H1 (cell line): ENCODE measurements around the gene NHLRC2. TPM values are rescaled to one million over a fixed set of nuclear protein-coding genes. Genes with fewer than 3 reads are reported as not detected.

ENCODE experiments used
- SUZ12 ChIP-seq: fragments of 200-600 bp; sonication (generic); IDR thresholded peaks from 2 replicates; pipeline ENCODE4 v1.6.1; 2012; ENCODE audit warnings: mild to moderate bottlenecking, inconsistent platforms, low read length, moderate library complexity, mixed read lengths
- polyA plus RNA-seq, 7 experiments: library from polyadenylated mRNA; depleted of rRNA in 3 of 7; stranded (reverse) in 5 of 7; unstranded in 2 of 7; fragments of >200 nt in 5 of 7; fragments of 200-250 nt in 2 of 7; gene quantifications; 1 replicate in 5 of 7; 2 replicates in 1 of 7; 4 replicates in 1 of 7; pipeline versions ENCODE4 v1.2.1 to v1.2.3, GENCODE V29; 2011 to 2013; ENCODE audit warnings: missing spikeins in 2 of 7, mixed read lengths in 2 of 7
- total RNA-seq: library from RNA; stranded (reverse); fragmentation: NEBNext Ultra II Directional; extraction: Animal tissue kit (Norgen Biotek cat#: 25700); gene quantifications from 2 replicates; pipeline ENCODE4 v1.2.1, GENCODE V29; 2021
- TF ChIP-seq, protein P1 (sequence below): IDR thresholded peaks from 2 replicates; pipeline ENCODE4 v1.6.1; 2012; ENCODE audit warnings: low read length, inconsistent platforms

NHLRC2 gene
- total and polyA plus RNA-seq, 2 of the 8 experiments (the other 6 are each of a cell fraction or from before 2014, with no cell fraction given) = 4.9 to 25.6 TPM

DNA sequence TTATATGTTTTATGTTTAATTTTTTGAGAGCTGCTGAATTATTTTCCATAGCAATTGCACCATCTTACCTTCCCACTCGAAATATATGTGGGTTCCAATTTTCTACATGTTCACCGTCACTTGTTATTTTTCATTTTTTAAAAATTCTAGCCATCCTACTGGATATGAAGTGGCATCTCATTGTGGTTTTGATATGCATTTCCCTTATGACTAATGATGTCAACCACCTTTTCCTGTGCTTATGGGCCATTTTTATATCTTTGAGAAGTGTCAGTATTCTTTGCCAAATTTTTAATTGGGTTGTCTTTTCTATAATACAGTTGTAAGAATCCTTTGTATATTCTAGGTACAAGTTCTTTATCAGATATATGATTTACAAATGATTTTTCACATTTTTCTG is 27.8 kb downstream of the NHLRC2 start (continued):
- TF ChIP-seq, protein P1, sequence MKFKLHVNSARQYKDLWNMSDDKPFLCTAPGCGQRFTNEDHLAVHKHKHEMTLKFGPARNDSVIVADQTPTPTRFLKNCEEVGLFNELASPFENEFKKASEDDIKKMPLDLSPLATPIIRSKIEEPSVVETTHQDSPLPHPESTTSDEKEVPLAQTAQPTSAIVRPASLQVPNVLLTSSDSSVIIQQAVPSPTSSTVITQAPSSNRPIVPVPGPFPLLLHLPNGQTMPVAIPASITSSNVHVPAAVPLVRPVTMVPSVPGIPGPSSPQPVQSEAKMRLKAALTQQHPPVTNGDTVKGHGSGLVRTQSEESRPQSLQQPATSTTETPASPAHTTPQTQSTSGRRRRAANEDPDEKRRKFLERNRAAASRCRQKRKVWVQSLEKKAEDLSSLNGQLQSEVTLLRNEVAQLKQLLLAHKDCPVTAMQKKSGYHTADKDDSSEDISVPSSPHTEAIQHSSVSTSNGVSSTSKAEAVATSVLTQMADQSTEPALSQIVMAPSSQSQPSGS = no peak
- TF ChIP-seq SUZ12 = no peak
